Measurements from ENCODE around the gene CPLANE2. TPM values are rescaled to one million over a fixed set of nuclear protein-coding genes. Genes with fewer than 3 reads are reported as not detected.

CPLANE2 gene
- total RNA-seq, 1 experiment from 2014 or later, result 6.3 TPM

DNA sequence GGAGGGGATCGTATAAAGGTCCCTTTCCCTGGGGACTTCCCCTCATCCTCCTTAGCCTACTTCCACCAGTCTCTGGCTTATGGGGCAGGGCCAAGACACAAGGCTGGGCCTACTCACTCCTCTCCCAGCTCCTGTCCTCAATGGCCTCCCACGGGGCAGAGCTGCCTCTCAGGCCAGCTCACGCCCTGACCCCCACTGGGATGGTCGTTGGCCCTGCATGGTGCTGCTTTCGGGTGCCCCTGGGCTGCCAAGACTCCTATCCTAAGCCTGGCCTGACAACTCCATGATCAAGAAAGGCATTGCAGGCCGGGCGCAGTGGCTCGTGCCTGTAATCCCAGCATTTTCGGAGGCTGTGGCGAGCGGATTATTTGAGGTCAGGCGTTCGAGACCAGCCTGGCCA lies 6.2 kb downstream of the CPLANE2 start:
- Histone ChIP-seq H3K23me2 (ENCODE audit: insufficient read length, low read depth, low read length, poor library complexity, severe bottlenecking) (peaks cover 9% of the 10 kb centered on the region), H2AFZ (ENCODE audit: low read length) (no peak overlapping the region), H2BK120ac (ENCODE audit: low read depth, low read length, poor library complexity, severe bottlenecking) (no peak overlapping the region), H3K56ac (ENCODE audit: insufficient read length, low read depth, low read length) (no peak overlapping the region), H2BK12ac (ENCODE audit: insufficient read length, low read depth, low read length) (no peak overlapping the region), H4K20me1 (ENCODE audit: control insufficient read depth, insufficient read depth, insufficient read length) (peaks cover 4% of the 10 kb centered on the region), H3K4me1 (ENCODE audit: insufficient read depth, low read length) (no peaks in the 10 kb centered on the region), H3K9me3 (ENCODE audit: control insufficient read depth, low read depth, low read length) (no peaks in the 10 kb centered on the region), H3K18ac (ENCODE audit: insufficient read length, low read depth, low read length) (no peak overlapping the region), H3K79me1 (ENCODE audit: insufficient read depth, low read depth, low read length, poor library complexity, severe bottlenecking) (no peaks in the 10 kb centered on the region), H2BK15ac (ENCODE audit: low read depth, low read length) (no peak overlapping the region), H2BK20ac (ENCODE audit: low read depth, low read length, poor library complexity, severe bottlenecking) (no peak overlapping the region), H3K23ac (ENCODE audit: insufficient read length, low read depth, low read length) (no peak overlapping the region), H4K8ac (replicated peaks; ENCODE audit: insufficient read length, low read depth, low read length) (no peak overlapping the region), H3K27me3 (ENCODE audit: insufficient read depth, low read length) (peaks cover 18% of the 10 kb centered on the region; the same call in 1 of the 2 replicates), H3K79me2 (ENCODE audit: insufficient read depth, low read length) (no peaks in the 10 kb centered on the region), H3K14ac (ENCODE audit: insufficient read depth, low read length) (no peak overlapping the region), H4K91ac (ENCODE audit: insufficient read length, low read depth, low read length) (no peak overlapping the region), H4K5ac (ENCODE audit: insufficient read length, low read depth, low read length) (no peak overlapping the region), H3K9ac (ENCODE audit: extremely low read depth, insufficient read length, low read length) (no peak overlapping the region), H2AK5ac (ENCODE audit: insufficient read length, low read length) (no peak overlapping the region), H3K4me2 (ENCODE audit: insufficient read depth, insufficient read length, low read length) (no peak overlapping the region), H2BK5ac (ENCODE audit: insufficient read length, low read length) (no peak overlapping the region), H3K4ac (ENCODE audit: low read depth, low read length) (no peak overlapping the region), H3T11ph (ENCODE audit: low read length) (no peak overlapping the region), H3K27ac (ENCODE audit: insufficient read length, low read depth, low read length) (no peak overlapping the region)
- Mint-ChIP-seq H3K27ac (no peak overlapping the region), H3K27me3 (ENCODE audit: low read depth) (peaks cover 46% of the 10 kb centered on the region), H3K4me1 (peaks cover 20 to 23% of the 10 kb centered on the region in 2 experiments), H3K9me3 (no peaks in the 10 kb centered on the region; a peak in 2 of 5 replicates), H3K36me3 (ENCODE audit: insufficient read depth in 1 of 3, low read depth in 3 of 3) (no peaks in the 10 kb centered on the region; a peak in 1 of 7 replicates), H3K4me3 (no peak overlapping the region; a peak in 1 of 5 replicates)
- WGBS (ENCODE audit: extremely low coverage, insufficient read length, low lambda C conversion rate), result no CpG with 5 or more reads among the region's 13 CpGs
- DNase-seq, result no peak
- TF ChIP-seq, protein P1, sequence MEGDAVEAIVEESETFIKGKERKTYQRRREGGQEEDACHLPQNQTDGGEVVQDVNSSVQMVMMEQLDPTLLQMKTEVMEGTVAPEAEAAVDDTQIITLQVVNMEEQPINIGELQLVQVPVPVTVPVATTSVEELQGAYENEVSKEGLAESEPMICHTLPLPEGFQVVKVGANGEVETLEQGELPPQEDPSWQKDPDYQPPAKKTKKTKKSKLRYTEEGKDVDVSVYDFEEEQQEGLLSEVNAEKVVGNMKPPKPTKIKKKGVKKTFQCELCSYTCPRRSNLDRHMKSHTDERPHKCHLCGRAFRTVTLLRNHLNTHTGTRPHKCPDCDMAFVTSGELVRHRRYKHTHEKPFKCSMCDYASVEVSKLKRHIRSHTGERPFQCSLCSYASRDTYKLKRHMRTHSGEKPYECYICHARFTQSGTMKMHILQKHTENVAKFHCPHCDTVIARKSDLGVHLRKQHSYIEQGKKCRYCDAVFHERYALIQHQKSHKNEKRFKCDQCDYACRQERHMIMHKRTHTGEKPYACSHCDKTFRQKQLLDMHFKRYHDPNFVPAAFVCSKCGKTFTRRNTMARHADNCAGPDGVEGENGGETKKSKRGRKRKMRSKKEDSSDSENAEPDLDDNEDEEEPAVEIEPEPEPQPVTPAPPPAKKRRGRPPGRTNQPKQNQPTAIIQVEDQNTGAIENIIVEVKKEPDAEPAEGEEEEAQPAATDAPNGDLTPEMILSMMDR (conservative IDR thresholded peaks at IDR 0.05), result no peak

Data from H9 (cell line).